Measurements from ENCODE around the gene MYBPC3. TPM values are rescaled to one million over a fixed set of nuclear protein-coding genes. Genes with fewer than 3 reads are reported as not detected.

Gene MYBPC3
- total RNA-seq, 1 donor from 2014 or later = not detected

- no peaks in the 10 kb centered on the region for H3K36me3 Mint-ChIP-seq (ENCODE audit: unreplicated experiment)
- TF ChIP-seq CTCF (IDR thresholded peaks at IDR 0.05; ENCODE audit: partially characterized antibody, unreplicated experiment) = no peak
- peaks cover 4% of the 10 kb centered on the region for H3K27me3 Mint-ChIP-seq (ENCODE audit: unreplicated experiment)
- H3K4me3 Mint-ChIP-seq (ENCODE audit: unreplicated experiment) = no peak overlapping the region
- H3K27ac Mint-ChIP-seq (ENCODE audit: unreplicated experiment) = no peak overlapping the region
- H3K4me1 Mint-ChIP-seq (ENCODE audit: low read depth, unreplicated experiment) = no peaks in the 10 kb centered on the region
- no peak for DNase-seq
- no peaks in the 10 kb centered on the region for H3K9me3 Mint-ChIP-seq (ENCODE audit: unreplicated experiment)
Measured at GRCh38 chr11:47369676-47370075, 17.2 kb upstream of the MYBPC3 start.

DNA sequence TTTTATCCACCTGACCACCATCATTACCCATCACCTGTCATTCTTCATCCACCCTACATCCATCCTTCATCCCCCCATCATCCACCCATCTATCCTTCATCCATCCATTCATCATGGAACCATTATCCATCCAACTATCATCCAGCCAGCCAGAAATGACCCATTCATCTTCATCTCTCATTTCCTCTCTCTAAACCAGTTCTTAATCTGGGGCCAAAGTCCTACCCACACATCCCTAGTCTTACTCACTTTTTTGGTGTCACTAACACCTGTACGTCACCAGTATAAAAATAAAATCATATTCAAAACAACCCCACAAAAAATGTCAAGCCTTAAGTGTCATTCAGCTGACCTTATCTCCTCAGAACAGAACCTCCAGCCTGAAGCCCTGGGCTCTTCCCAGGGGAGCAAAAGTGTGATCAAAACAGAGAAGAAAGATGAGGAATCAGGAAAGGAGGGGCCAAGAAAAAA lies 13.6 kb upstream of the MYBPC3 start:
- Mint-ChIP-seq H3K4me3 (ENCODE audit: unreplicated experiment) (no peak overlapping the region), H3K27me3 (ENCODE audit: unreplicated experiment) (no peaks in the 10 kb centered on the region), H3K27ac (ENCODE audit: unreplicated experiment) (no peak overlapping the region), H3K9me3 (ENCODE audit: unreplicated experiment) (no peaks in the 10 kb centered on the region), H3K36me3 (ENCODE audit: unreplicated experiment) (no peaks in the 10 kb centered on the region), H3K4me1 (ENCODE audit: low read depth, unreplicated experiment) (no peaks in the 10 kb centered on the region)
- no peak for DNase-seq
- TF ChIP-seq CTCF (IDR thresholded peaks at IDR 0.05; ENCODE audit: partially characterized antibody, unreplicated experiment) = no peak

DNA sequence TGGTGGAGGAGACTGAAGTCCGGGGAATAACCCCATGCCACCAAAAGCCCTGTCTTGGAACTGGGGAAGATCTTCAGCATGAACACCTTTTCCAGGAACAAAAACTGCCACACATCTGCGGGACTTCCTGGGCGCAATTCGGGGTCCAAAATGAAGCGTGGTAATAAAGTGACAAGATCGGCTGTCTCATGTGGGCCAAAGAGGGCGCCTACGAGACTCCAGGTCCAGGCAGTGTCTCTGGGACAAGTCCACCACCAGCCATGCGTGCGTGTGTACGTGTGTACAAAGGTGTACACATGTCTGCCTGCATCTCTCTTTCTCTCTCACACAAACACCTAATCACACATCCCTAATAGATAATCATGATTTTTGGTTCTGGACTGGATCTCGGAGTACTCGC lies 8.9 kb upstream of the MYBPC3 start:
- no peak for DNase-seq
- no peaks in the 10 kb centered on the region for H3K27me3 Mint-ChIP-seq (ENCODE audit: unreplicated experiment)
- no peaks in the 10 kb centered on the region for H3K36me3 Mint-ChIP-seq (ENCODE audit: unreplicated experiment)
- no peaks in the 10 kb centered on the region for H3K9me3 Mint-ChIP-seq (ENCODE audit: unreplicated experiment)
- H3K4me3 Mint-ChIP-seq (ENCODE audit: unreplicated experiment) = no peak overlapping the region
- no peak for TF ChIP-seq CTCF (IDR thresholded peaks at IDR 0.05; ENCODE audit: partially characterized antibody, unreplicated experiment)
- H3K4me1 Mint-ChIP-seq (ENCODE audit: low read depth, unreplicated experiment) = no peaks in the 10 kb centered on the region
- no peak overlapping the region for H3K27ac Mint-ChIP-seq (ENCODE audit: unreplicated experiment)

DNA sequence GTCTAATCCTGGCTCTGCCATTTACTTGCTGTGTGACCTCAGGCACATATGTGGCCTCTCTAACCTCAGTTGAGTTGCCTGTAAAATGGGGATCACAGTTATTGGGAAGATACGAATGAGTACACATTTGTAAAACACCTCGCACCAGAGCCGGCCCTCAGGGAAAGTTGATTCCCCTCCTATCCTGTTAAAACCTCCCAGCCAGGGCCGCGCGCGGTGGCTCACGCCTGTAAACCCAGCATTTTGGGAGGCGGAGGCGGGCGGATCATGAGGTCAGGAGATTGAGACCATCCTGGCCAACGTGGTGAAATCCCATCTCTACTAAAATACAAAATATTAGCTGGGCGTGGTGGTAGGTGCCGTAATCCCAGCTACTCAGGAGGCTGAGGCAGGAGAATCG lies 7.8 kb upstream of the MYBPC3 start:
- Mint-ChIP-seq H3K4me1 (ENCODE audit: low read depth, unreplicated experiment) (no peaks in the 10 kb centered on the region), H3K36me3 (ENCODE audit: unreplicated experiment) (no peaks in the 10 kb centered on the region), H3K27me3 (ENCODE audit: unreplicated experiment) (no peaks in the 10 kb centered on the region), H3K4me3 (ENCODE audit: unreplicated experiment) (no peak overlapping the region), H3K27ac (ENCODE audit: unreplicated experiment) (no peak overlapping the region), H3K9me3 (ENCODE audit: unreplicated experiment) (no peaks in the 10 kb centered on the region)
- no peak for DNase-seq
- TF ChIP-seq CTCF (IDR thresholded peaks at IDR 0.05; ENCODE audit: partially characterized antibody, unreplicated experiment) = no peak

- no peak for TF ChIP-seq CTCF (IDR thresholded peaks at IDR 0.05; ENCODE audit: partially characterized antibody, unreplicated experiment)
- no peak overlapping the region for H3K4me3 Mint-ChIP-seq (ENCODE audit: unreplicated experiment)
- no peaks in the 10 kb centered on the region for H3K4me1 Mint-ChIP-seq (ENCODE audit: low read depth, unreplicated experiment)
- no peak overlapping the region for H3K27ac Mint-ChIP-seq (ENCODE audit: unreplicated experiment)
- peaks cover 2% of the 10 kb centered on the region for H3K9me3 Mint-ChIP-seq (ENCODE audit: unreplicated experiment)
- no peak for DNase-seq
- no peaks in the 10 kb centered on the region for H3K36me3 Mint-ChIP-seq (ENCODE audit: unreplicated experiment)
- H3K27me3 Mint-ChIP-seq (ENCODE audit: unreplicated experiment) = no peaks in the 10 kb centered on the region
Measured at GRCh38 chr11:47359586-47359985, 7.1 kb upstream of the MYBPC3 start.

All from glutamatergic neuron (in vitro differentiated cells).